Astrocyte of the hippocampus (primary cell): ENCODE data around the gene PRDM16.

Experiments used
- DNase-seq: peaks from one replicate; pipeline ENCODE4 v3.0.0; 2011; ENCODE audit warnings: low read depth, low spot score

Gene PRDM16

GRCh38 chr1:3103967-3104677, 35.1 kb downstream of the PRDM16 start:
- DNase-seq, result peak; percentile 53

DNA sequence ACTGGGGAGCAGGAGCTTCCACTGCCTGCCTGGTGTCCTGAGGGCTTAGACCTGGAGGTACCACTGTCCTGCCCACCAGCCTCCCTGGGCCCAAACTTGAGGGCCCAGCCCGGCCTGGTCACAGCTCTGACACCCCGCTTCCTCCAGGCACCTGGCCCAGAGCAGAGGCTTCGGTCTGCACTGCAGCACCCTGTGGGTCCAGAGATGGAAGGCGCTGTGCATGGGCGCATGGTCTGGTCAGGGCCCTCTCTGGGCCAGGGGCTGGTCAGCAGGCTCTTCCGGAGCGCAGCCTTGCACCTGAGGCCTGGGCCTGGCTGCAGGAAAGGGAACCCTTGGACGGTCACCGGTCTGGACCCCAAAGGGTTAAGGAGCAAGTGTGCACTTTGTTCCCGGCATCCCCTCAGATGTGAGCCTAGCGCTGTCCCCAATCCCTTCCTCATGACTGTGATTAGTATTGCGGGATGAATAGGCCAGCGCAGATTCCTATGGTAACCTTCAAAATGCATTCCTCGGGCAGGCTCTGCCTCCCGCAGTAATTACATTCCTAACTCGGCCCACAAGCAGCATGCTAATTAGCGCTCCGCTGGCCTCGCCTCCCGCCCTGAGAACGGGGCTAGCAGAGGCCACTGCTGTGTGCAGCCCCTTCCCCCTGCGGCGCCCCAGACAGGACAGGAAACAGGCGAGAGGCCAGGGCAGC, 36.3 kb downstream of the PRDM16 start:
- DNase-seq, result peak; percentile 96

DNA sequence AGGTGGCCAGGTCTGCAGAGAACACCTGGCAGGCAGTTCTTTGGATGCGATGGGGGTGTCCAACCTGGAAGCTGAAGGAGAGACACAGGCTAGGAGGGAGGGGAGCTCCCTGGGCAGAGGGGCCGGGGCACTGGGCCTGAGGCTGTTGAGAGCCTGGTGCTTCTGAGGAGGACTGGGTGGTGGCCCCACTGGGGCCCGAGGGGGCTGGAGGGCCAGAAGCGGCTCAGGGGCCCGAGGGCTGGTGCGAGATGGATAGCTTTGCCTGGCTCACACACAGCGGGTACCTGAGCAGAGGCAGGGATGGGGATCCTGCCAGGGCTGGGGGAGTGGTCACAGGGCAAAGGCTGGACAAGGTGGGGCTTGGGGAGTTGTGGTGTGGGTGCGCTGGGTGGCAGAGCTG, 37.2 kb downstream of the PRDM16 start:
- DNase-seq, result no peak

- no peak for DNase-seq
Observed at GRCh38 chr1:3107201-3107600, 38.2 kb downstream of the PRDM16 start.

DNA sequence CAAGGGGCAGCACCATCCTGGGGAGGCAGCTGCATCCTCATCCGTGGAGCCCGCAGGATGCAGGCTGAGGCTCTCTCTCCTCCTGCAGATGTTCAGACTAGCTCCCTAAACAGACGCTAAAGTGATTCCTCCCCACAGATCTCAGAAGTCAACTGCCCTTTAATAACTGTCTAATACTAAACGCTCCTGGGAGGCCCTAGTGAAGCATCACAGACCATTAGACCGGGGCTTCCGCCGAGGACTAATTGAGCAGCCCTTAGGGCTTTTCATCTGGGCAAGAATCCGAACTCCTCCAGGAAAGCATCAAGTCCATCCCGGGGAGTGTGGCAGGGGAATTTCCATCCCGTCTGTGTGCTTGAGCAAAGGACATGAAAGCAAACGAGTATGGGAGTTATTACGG, 40.4 kb downstream of the PRDM16 start:
- DNase-seq, result no peak

- peak; percentile 63 for DNase-seq
Observed at GRCh38 chr1:3111348-3112021, 42.5 kb downstream of the PRDM16 start.

DNA sequence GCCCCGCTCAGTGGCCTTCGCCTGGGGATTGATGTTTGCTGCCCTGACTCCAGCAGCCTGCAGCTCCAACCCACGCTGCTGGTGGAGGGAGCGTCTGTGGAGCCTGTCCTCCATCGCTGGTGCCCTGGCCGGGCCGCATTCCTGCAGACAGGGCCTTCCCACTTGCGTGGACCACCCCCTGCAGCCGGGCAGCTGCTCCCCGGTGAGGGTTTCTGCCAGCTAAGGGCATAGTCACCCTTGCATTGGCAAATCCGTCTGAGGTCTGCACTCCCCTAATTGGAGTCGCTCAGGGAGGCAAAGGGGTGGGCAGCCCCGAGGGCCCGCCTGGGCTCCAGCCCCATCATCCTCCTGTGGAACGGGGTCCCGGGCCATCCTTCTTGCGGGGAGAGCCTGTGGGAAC, 43.5 kb downstream of the PRDM16 start:
- DNase-seq, result peak; percentile 41

- peak; percentile 48 for DNase-seq
Observed at GRCh38 chr1:3113047-3113740, 44.2 kb downstream of the PRDM16 start.

GRCh38 chr1:3113741-3114056, 44.7 kb downstream of the PRDM16 start:
- no peak for DNase-seq

- no peak for DNase-seq
Observed at GRCh38 chr1:3114131-3114744, 45.2 kb downstream of the PRDM16 start.

GRCh38 chr1:3114846-3115245, 45.8 kb downstream of the PRDM16 start:
- no peak for DNase-seq

DNA sequence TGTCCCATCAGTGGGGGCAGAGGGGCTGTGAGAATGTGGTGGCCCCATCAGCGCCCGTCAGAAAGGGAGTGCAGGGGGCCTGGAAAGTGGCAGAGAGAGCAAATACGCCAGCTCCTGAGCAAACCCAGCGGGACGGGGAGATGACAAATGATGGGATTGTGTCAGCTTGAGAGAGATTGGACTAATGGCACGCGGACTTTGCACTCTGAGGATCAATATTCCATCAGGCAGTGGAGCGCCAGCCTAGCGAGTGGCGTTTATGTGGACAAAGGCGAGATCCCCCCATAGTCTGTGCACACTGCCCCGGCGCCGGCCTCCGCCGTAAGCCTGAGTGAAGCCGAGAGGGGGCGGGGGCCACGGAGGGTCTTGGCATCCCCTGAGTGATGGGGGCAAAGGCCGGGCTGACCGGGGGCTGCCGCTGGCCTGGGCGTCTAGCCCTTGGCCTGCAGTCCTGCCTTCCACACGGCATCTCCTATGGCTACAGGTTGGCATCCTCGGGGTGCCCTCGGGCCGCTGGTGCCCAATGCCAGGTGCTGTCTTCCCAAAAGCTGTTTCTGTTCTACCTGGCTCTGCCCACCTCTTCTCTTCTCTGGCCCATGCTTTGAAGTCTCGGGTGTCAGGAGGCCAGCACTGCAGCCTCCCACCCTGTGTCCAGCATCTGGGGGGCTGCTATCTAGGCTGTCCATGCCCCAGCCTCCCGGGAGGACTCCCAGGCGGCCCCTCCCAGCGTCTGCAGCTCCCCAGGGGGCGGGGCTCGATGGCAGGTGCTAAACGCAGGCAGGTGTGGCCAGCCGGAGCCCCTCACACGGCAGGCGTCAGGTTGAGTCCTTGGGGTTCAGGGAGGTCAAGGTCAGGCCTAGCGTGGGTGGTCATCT, 46.5 kb downstream of the PRDM16 start:
- DNase-seq, result no peak

DNA sequence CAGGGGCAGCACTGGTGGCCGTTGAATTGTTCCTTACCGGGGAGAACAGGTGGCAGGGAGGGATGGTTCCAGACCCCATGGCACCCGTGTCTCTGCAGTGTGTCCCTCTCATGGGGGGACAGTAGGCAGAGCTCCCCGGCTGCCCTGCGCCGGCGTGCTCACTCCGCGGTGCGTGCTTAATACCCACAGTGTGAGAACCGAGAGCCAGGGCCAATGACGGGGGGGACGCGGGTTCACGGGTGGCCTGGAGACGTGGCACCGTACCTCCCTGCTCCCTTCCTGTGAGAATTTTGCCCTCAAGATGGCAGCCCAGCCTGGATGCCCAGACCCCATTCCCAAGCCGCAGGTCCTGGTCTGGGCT, 47.1 kb downstream of the PRDM16 start:
- no peak for DNase-seq

GRCh38 chr1:3116560-3116959, 47.6 kb downstream of the PRDM16 start:
- DNase-seq, result no peak

DNA sequence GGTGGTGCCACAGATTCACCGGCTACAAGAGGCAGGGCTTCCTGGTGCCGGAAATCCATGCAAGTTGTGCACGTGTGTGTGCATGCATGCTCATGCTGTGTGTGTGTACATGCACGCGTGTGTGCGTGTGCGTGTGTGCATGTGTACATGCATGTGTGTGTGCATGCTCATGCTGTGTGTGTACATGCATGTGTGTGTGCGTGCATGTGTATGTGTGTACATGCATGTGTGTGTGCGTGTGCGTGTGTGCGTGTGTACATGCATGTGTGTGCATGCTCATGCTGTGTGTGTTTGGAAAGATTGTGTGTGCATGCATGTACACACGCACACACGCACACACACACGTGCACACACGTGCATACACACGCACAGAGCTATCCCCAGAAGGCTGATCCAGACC, 48.9 kb downstream of the PRDM16 start:
- DNase-seq, result no peak

DNA sequence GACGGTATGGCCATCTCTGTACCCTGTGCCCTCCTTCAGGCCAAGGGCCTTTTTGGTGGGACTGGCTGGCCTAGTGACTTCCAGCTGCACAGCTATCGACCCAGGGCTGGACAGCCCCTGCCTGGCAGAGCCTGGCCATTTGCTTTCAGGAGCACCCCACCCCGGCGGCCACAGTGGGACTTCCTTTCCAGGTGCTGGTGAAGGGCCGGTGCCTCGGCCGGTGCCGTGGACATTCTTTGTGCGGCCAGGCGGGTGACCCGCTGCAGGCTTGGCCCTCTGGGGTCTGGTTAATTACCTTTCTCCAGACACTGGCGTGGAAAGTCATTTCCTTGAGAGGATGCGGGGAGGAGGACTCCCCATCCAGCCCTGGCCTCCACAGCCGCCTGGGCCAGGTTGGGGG, 50.1 kb downstream of the PRDM16 start:
- no peak for DNase-seq

- DNase-seq, result peak; percentile 39
Observed at GRCh38 chr1:3119725-3120124, 50.7 kb downstream of the PRDM16 start.

DNA sequence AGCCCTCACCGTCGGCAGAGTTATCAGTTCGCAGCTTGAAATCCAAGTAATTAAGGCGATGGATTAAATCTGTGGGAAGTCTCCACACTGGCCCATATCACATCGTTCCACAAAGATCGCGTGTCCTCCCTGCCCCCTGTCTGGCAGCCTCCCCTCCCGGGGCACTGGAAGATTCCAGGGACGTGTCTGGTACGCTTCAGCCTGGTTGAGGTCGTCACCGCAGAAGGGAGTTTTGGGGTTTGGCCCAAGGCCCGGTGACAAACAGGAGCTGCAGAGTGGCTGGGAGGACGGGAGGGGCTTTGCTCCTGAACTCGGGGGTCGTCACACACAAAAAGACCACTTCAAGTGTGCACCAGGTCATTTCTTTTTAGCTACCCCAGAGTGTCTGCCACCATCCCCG, 51.1 kb downstream of the PRDM16 start:
- peak; percentile 89 for DNase-seq

DNA sequence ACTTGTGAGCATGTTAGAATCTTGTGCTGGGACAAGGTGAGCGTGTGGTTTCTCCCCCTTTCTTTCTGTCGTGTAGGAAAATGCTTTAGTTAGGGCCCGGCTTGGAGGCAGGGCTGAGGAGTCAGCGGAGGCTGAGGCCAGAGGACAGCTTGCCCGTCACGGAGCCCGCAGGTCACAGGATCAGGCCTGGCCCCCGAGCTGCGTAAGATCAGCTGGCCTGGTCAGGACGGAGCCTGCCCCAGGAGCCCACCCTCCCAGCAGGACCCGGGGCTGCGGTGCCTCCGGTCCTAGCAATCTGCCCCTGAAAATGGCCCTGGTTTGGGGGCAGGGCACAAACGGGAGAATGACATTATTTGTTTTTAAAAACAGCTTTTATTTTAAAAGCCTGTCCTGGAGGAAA, 52.0 kb downstream of the PRDM16 start:
- peak; percentile 40 for DNase-seq

DNA sequence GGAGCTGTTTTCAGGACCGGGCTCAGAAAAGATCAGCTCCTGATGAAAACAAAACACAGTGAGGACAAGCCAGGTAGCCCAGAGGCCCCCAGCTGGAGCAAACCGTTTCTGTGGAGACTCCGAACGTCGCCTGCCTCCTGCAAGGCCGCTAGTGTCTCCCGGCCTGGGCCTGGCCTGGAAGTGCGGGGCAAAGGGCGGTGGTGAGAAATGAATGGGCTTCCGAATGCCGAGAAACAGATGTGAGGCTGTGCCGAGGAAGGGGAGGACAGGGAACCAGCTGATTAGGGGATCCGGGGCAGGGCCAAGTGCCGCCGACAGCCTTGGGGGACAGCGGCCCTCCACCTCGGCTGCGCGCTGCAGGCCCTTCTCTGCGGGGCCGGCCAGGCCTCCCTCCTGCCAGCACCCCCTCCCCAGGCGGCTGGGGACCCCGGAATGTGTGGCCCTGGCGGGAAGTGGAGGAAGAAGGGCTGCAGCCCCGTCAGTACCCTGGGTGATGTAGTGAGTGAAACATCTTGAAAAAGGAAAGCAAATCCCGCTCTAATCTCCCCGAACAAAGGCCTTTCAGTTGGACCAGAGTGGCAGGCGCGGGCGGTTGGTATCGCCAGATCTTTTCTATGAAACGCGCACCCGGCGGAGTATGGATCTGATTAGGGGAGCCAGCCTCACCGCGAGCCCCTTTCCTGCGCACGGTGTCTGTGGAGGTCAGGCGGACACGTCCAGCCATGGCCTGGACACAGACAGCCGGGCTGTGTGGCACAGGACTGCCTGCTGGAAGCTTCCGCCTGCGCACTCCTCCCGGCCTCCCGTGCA, 52.6 kb downstream of the PRDM16 start:
- DNase-seq, result peak; percentile 51
